ENCODE results near the gene ADD1. TPM values are rescaled to one million over a fixed set of nuclear protein-coding genes. Genes with fewer than 3 reads are reported as not detected.

Gene ADD1, protein sequence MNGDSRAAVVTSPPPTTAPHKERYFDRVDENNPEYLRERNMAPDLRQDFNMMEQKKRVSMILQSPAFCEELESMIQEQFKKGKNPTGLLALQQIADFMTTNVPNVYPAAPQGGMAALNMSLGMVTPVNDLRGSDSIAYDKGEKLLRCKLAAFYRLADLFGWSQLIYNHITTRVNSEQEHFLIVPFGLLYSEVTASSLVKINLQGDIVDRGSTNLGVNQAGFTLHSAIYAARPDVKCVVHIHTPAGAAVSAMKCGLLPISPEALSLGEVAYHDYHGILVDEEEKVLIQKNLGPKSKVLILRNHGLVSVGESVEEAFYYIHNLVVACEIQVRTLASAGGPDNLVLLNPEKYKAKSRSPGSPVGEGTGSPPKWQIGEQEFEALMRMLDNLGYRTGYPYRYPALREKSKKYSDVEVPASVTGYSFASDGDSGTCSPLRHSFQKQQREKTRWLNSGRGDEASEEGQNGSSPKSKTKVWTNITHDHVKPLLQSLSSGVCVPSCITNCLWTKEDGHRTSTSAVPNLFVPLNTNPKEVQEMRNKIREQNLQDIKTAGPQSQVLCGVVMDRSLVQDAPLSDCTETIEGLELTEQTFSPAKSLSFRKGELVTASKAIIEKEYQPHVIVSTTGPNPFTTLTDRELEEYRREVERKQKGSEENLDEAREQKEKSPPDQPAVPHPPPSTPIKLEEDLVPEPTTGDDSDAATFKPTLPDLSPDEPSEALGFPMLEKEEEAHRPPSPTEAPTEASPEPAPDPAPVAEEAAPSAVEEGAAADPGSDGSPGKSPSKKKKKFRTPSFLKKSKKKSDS
- 100 to 1,000 TPM; 144 to 205 (median 167) TPM for polyA plus RNA-seq (ENCODE audit: insufficient read length in 10 of 10)
- long read RNA-seq, donor 1, full-length matches to known transcripts = 3 of 43 reads
- long read RNA-seq, donor 1, partial matches to known transcripts = 25 of 43 reads
- long read RNA-seq, donor 1, other reads (novel, unspliced or antisense) = 15 of 43 reads
- long read RNA-seq, donor 2, full-length matches to known transcripts = 5 of 25 reads
- long read RNA-seq, donor 2, partial matches to known transcripts = 9 of 25 reads
- long read RNA-seq, donor 2, other reads (novel, unspliced or antisense) = 11 of 25 reads
- long read RNA-seq, donor 3 = 0 reads
- long read RNA-seq, donor 4, partial matches to known transcripts = 12 of 27 reads
- long read RNA-seq, donor 4, other reads (novel, unspliced or antisense) = 12 of 27 reads
- long read RNA-seq, donor 5, full-length matches to known transcripts = 10 of 94 reads
- long read RNA-seq, donor 5, partial matches to known transcripts = 69 of 94 reads
- long read RNA-seq, donor 5, other reads (novel, unspliced or antisense) = 15 of 94 reads
- long read RNA-seq, donor 6, full-length matches to known transcripts = 12 of 53 reads
- long read RNA-seq, donor 6, partial matches to known transcripts = 33 of 53 reads
- long read RNA-seq, donor 6, other reads (novel, unspliced or antisense) = 8 of 53 reads
- long read RNA-seq, donor 7, full-length matches to known transcripts = 3 of 23 reads
- long read RNA-seq, donor 7, partial matches to known transcripts = 11 of 23 reads
- long read RNA-seq, donor 7, other reads (novel, unspliced or antisense) = 9 of 23 reads
- long read RNA-seq, donor 8, partial matches to known transcripts = 40 of 69 reads
- long read RNA-seq, donor 8, other reads (novel, unspliced or antisense) = 24 of 69 reads
- long read RNA-seq, donor 9, partial matches to known transcripts = 7 of 8 reads
- long read RNA-seq, donor 9, other reads (novel, unspliced or antisense) = 0 of 8 reads

DNA sequence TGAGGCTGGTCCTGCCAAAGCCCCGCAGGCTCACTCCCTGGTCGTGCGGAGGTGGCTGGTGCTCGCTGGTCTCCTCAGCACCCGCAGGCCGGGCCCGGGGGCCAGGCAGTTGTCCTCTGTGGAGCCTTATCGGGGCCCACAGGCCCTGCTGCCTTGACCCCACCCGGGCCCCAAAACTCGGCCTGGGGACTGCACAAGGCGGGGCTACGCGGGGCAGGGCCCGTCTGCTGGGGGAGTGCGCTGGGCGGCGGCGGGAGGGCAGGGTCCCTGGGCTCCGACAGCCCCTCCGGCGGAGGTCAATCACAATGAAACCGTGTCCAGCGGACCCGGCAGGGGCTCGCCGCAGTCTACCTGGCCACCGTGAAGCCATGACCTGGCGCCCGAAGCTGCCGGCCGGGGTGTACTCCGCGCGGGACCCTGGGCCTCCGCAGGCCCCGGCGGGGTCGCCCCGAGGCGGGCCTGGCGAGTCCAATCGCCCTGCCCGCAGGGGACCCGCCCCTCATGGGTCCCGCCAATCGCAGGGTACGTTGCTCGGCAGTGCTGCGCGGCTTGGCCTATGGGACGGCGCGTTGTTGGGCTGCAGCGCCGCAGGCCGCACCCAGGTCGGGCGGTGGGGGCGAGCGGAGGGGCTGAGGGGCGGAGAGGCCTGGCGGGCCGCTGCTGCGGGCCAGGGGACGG lies at the start of gene ADD1:
Gene ADD1 (plus strand): TSS at position 582 of the 678 bp plus-strand sequence. CDS start 32,072 bp downstream, outside the sequence.
- DNase-seq = peak; percentile 94 to 99 (median 98)

DNA sequence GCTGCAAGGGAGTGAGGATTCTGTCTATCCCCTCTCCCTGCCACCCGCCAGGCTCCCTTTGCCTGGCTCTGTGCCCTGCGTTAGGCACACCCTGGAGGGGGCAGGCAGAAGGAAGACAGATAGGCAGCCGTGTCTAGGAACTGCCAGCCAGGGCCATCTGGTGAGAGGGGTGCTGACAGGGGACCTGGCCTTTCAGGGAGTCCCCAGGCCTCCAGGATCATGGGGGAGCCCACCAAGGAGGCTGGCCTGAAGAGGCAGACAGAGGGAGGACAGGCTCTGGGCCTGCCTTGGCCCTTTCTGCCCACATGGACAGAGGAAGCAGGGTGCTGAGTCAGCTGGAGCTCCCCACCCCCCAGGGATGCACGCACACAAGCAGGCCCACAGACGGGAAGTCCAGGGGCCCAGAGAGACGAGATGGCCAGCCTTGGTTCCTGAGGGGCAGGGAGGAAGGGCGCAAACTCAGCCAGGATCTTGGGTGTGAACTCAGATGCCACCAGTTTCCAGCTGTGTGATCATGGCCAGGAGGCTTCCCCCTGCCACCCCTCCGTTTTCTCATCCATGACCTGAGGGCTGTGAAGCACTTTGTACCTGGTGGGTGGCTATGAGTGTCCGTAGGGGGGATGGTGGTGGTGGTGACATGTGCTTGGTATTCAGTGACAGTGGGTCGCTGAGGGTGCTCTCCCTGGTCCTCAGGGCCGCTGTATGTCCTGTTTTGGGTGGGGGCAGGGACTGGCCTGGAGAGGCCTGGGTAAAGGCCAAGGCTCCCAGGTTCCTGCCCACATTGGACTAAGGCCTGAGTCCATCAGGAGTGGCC lies 49.0 kb upstream of the ADD1 start:
- peak in 1 of 3 donors; percentile 58 for DNase-seq

DNA sequence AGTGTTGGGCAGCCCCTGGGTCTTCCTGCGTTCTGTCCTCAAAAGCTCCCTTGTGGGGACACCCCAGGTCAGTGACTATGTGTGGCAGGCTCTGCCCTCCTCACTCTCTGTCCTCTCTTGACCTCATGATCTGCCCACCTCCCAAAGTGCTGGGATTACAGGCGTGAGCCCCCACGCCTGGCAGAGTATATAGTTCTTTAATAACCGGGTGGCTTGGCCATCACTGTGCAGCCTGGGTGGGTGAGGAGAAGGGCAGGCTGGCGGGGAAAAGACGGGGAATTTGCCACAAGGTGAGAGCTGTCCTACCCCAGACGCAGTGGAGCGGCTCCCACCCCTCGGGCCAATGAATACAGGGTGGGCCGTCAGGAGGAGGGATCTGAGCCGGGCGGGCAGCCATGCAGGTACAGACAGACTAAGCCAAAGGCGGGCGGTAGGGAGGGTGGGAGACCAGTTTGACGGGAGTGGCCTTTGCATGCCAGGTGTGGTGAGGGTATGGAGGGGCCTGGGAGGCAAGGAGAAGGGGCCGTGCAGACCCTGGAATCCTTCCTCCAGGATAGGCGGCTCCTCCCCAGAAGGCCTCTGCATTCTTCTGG lies 48.2 kb upstream of the ADD1 start:
- DNase-seq = peak in 1 of 3 donors; percentile 3

DNA sequence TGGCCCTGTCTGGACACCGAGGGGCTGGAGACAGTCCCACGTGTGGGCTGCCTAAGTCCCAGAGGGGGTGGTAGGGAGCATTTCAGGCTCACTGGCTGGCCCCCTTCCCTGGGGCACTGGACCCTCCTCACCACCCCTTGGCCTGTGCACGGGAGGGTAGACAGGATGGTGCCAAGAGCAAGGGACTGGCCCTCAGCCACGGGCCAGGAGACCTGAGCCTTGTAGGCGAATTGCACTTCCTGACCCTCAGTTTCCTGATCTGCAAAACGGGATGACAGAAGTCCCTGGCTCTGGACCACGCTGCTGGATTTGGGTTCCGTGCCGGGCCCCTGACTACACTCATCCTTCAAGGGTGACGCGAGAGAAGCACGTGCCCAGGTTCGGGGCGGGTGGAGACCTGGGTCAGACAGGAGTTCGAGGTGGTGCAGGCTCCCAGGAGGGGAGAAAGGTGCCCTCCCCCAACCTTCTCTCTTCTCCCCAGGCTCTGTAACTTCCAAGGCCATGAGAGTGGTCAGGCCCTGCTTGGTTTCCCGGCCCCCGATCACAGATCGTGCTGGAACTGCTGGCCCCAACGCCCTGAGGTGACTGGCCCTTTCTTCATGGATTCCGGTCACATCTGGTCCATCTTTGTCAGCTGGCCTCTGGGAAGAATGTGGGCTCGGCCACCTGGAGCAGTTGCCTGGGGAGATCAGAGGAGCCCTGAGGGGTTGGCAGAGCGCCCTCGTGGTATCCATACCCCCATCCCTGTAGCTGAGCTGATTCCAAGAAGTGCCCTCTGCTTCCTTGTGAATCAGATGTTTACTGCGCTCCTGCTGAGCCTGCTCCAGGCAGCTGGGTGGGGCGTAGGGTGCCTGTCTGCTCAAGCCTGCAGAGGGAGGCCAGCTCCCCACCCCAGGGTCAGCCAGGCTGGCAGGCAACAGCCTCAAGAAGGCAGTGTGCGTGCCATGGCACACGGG lies 47.5 kb upstream of the ADD1 start:
- DNase-seq = peak in 1 of 3 donors; percentile 23

DNA sequence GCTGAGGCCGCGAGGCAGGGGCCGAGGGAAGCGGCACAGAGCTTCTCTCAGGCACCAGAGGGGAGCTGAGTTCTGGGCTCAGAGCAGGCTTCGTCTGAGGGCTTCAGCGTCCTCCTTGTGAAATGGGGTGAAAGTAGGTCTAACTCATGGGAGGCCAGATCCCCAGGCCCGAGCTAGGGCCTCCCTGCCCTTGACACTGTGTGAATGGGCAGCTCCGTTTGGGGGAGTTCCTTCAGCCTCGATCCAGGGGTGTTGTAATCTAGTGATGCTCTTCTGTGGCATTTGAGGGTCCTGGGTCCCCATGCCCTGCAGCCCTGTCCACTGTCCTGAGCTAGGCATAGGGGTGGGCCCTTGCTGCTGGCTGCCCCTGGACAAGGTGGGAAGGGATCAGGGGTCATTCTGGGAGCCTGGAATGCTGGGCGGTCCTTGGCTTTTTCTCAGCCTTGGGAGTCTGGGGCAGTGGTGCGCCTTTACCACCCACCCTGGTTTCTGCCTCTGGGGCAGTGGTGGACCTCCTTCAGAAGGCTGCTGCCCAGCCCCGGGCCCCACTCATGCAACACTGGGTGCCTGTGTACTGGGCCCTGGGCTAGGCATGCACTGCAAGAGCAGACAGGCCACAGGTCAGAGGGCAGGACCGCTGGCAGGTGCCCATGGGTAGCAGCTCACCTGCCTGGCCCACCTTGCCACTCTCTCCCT lies 46.6 kb upstream of the ADD1 start:
- DNase-seq = peak in 1 of 3 donors; percentile 1

DNA sequence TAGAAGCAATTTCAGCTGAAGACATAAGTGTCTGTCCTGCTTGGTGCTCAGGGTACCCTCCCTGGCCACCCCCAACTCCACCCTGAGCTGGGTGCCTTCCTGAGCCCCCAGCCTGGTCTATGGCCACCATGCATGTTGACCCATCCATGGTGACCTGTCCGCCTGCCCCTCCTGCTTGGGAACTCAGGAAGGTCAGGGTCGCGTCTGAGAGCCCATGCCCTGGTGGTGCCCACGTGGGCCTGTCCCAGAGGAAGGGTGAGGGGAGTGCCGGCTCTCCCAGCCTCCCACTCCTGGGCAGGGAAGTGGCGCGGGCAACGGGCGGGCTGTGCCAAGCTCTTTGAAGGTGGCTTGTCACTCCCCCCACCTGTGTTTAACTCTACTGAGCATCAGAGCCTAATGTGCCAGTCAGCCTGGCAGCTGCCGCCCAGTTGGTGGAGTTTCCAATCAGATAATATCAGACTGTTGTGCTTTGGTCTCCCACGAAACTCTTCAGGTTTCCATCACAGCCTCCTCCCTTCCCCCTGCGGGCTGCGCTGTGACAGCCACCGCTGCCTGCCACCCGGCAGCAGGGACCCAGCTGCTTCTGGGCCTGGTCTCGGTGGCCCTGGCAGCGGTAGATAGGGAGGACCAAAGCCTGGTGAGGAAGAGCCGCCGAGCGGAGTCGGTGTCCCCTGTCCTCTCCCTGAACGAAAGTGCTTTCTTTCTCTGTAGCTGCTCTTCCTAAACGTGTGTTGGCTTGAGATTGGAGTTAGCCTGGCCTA lies 45.9 kb upstream of the ADD1 start:
- DNase-seq = peak in 1 of 3 donors; percentile 4

DNA sequence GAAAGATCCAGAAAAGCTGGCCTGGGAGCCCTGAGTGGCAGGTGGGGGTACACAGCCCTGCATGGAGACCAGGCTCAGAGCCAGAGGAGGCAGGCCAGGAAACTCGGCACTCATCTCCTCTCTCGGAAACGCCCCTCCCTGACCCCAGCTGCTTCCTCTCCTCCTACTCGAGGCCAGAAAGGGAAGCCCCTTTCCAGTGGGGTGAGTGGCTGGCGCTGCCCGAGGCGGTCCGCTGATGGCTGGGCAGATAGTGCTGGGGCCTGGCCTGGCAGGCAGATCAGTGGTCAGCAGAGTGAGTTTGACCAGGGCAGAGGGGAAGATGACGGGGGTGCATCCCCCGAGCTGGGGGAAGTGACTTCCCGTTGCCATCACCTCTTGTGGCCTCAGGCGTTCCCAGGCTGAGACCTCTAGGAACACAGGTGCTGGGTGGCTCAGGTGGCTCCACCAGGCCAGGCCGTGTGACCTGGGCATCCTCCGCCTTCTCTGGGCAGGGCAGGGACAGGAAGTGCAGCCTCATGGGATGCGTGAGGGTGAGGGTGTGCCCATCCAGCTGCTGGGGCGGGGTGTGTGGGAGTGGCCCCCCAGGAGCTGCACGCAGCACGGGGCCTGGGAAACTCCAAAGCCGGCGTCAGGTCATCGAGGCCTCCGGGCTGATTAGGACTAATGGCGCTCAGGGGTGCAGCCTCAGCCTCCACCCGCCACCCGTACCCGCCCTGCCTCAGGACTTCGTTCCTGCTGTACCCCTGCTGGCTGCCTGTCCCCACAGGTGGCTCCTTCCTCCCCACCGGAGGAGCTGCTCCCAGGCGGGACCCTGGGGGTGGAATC lies 45.0 kb upstream of the ADD1 start:
- DNase-seq = peak in 2 of 3 donors; percentile 75 to 89

DNA sequence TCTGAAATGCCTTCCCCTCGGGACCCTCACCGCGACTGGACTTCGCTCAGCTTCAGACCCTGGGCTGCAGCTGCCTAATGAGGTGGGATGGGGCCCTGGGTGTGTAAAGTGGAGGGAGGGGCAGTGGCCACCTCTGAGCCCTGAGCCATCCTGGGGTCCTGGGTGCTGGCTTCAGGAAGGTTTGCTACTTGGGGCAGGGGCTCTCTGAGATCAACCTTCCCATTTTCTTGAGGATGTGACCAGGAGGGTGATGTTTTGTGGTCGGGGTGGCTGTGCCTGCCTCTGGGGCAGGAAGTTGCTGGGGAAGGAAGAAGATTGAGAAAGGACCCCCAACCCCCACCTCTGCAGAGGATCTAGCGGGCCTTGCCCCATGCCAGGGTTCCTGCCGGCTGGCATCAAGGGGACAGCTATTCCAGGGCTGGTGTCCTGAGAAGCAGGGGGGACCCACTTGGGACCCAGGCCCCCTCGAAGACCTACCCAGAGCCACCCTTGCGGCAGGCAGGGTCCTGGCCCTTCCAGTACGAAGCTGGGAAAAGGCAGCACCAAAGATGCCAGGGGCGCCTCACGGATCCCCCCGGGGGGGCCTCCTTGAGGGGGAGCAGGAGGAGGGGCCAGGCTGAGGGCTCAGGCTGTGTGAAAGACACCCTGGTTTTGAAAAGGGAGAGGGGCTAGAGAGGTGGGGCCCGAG lies 44.3 kb upstream of the ADD1 start:
- peak in 1 of 3 donors; percentile 19 for DNase-seq

DNA sequence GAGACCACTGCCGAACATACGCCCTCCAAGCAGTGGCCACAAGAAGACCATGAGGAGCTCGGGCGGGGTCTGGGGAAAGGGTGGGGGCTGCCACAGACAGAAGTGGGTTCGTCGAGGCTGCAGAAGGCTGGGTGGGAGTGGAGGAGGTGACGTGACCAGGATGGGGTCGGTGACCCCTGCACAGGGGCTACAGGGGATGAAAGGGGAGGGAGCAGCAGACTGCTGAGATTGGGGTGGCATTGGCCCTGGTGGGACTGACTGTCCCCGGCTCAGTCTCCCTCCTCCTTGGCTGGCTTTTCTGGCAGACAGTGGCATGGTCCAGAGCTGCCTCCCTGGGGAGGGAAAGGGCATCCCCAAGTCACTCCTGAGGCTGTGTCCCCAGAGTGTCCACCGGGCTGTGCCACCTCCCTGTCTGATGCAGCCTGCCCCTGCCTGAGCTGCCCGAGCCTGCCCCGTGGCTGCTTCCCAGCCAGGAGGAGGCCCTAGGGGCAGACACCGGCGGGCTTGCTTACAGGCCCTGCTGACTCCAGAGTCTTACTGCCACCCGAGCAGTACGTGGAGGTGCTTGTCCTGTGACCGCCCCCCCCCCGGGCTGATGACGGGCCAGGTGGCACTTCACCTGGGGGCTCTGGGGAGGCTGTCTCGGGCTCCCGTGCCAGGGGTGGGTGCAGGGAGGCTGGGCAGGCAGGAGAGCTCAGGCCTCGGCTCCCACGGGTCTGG lies 43.5 kb upstream of the ADD1 start:
- peak in 1 of 3 donors; percentile 27 for DNase-seq

DNA sequence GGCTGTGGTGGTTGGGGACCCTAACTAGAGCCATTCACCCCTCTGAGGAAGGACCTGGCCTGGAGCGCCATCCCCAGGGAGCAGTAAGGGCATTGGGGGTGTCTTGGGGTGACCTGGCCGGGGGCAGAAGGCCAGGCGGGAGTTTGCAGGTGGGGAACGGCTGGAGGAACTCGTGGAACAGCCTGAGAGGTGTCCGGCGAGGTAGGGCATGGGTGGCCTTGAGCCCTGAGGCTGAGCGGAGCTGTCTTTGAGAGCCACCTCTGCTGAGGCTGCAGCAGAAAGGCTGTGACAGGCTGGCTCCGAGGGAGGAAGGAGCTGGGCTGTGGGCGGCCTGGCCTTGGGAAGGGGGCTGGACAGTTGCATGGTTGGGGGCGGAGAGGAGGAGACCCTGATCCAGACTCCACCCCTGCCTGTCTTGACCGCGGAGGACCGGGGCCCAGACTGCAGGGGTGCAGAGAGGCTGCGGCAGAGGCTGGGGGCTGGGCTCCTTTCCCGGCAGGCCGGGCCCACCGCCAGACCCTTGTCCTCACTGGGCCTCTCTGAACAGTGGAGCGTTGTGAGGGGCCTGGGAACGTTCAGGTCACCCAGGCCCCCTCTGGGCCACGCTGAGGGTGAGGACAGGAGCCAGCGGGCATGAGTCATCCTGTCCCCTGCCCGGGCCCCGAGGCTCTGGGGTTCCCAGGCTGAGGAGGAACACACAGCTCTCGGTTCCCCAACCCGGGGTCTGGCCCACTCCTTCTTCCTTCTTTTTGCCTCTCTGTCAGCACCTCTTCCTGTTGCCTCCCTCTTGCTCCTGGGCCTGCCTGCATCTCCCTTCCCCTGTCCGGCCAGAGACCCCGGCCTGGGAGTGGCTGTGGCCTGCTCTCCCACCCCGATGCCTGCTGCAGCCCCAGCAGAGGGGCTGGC lies 42.7 kb upstream of the ADD1 start:
- DNase-seq = peak; percentile 73 to 96 (median 90)

DNA sequence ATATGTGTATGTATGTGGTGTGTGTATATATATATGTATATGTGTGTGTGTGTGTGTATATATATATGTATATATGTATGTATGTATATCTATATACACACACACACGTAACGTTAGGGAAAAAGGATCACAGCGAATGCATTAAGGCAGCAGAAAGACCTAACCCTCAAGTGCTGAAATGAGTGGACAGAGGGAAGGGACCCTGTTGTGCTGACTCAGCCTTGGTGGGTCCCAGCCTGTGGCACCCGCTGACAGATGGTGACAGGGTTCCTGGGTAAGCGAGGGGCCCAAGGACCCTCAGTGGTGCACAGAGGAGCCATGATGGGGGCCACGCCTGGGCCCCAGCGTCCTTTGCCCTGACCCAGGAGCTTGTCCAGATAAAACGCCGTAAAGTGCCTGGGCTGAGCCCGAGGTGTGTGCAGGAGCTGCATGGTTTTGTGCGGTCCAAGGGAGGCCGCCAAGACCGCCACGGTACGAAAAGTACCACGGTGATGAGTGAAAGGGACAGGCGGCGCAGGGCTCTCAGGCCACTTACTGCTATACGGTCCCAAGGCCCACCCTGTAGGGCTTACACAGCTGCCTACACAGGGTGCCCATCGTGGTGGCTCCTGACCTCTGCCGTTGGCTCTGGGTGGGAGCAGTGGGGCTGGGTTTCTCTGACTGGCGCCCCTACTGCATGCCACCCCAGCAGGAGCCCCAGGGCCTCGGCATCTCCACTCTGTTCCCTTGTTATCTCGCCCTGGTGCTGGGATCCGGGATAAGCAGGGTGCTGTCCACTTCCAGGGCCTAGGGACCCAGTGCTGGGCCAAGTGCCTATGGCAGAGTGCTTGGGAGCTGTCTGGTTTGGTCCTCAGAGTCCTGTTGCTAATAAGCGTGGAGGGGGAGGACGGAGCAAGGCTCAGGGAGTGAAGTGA lies 40.8 kb upstream of the ADD1 start:
- no peak for DNase-seq

Measured in muscle of back (tissue), 13 donors.